ENCODE data around the gene MYL1. TPM values are rescaled to one million over a fixed set of nuclear protein-coding genes. Genes with fewer than 3 reads are reported as not detected.

MYL1 gene
- polyA plus RNA-seq, 1 donor (not counting 4 experiments of a cell fraction or from before 2014, with no cell fraction given) = not detected

GRCh38 chr2:210363261-210363660 is 48.3 kb upstream of the MYL1 start:
- Histone ChIP-seq H3K9ac (ENCODE audit: control insufficient read depth, extremely low read depth, insufficient read depth, low read length) (no peak overlapping the region), H3K27me3 (ENCODE audit: control insufficient read depth, extremely low read depth, insufficient read depth, low read length) (no peaks in the 10 kb centered on the region), H3K4me3 (ENCODE audit: control insufficient read depth in 2 of 3, extremely low read depth in 1 of 3, insufficient read depth in 2 of 3, low read depth in 1 of 3, low read length in 3 of 3) (no peak overlapping the region), H3K9me1 (ENCODE audit: control insufficient read depth, extremely low read depth, insufficient read depth, low read length) (no peaks in the 10 kb centered on the region), H2AFZ (ENCODE audit: control insufficient read depth, low read length) (no peak overlapping the region), H3K36me3 (ENCODE audit: control insufficient read depth in 2 of 2, extremely low read depth in 1 of 2, insufficient read depth in 2 of 2, low read length in 2 of 2) (no peaks in the 10 kb centered on the region), H4K20me1 (ENCODE audit: control insufficient read depth, extremely low read depth, insufficient read depth, low read length) (no peaks in the 10 kb centered on the region), H3K27ac (ENCODE audit: control insufficient read depth, insufficient read depth, low read length) (no peak overlapping the region), H3K79me2 (ENCODE audit: control insufficient read depth, insufficient read depth, low read length) (no peaks in the 10 kb centered on the region), H3K4me2 (ENCODE audit: control insufficient read depth, extremely low read depth, insufficient read depth, low read depth, low read length) (no peak overlapping the region), H3K4me1 (ENCODE audit: control insufficient read depth, extremely low read depth, insufficient read depth, low read length) (no peaks in the 10 kb centered on the region), H3K9me3 (ENCODE audit: control insufficient read depth, low read depth, low read length) (no peaks in the 10 kb centered on the region)
- DNase-seq (ENCODE audit: low read depth, low spot score) (no peak), FAIRE-seq (no peak)
- TF ChIP-seq EZH2 (IDR thresholded peaks at IDR 0.05; ENCODE audit: low read length) (no peak), CTCF (optimal IDR thresholded peaks at IDR 0.05 in 1 of 3, IDR thresholded peaks at IDR 0.05 in 1 of 3, conservative IDR thresholded peaks at IDR 0.05 in 1 of 3; ENCODE audit: extremely low read depth in 1 of 3, insufficient read depth in 2 of 3, low read length in 3 of 3) (peak; percentile 19 to 54 (median 24))
- dilution Hi-C loops (cut with MboI; ENCODE audit: extremely low pct_ligation_motif_present, low sequenced_read_pairs) = no loop called here

GRCh38 chr2:210360412-210360811 is 45.4 kb upstream of the MYL1 start:
- Histone ChIP-seq H3K27ac (ENCODE audit: control insufficient read depth, insufficient read depth, low read length) (no peak overlapping the region), H4K20me1 (ENCODE audit: control insufficient read depth, extremely low read depth, insufficient read depth, low read length) (no peaks in the 10 kb centered on the region), H3K9me3 (ENCODE audit: control insufficient read depth, low read depth, low read length) (no peaks in the 10 kb centered on the region), H3K36me3 (ENCODE audit: control insufficient read depth in 2 of 2, extremely low read depth in 1 of 2, insufficient read depth in 2 of 2, low read length in 2 of 2) (no peaks in the 10 kb centered on the region), H3K4me2 (ENCODE audit: control insufficient read depth, extremely low read depth, insufficient read depth, low read depth, low read length) (no peak overlapping the region), H3K4me1 (ENCODE audit: control insufficient read depth, extremely low read depth, insufficient read depth, low read length) (no peaks in the 10 kb centered on the region), H3K4me3 (ENCODE audit: control insufficient read depth in 2 of 3, extremely low read depth in 1 of 3, insufficient read depth in 2 of 3, low read depth in 1 of 3, low read length in 3 of 3) (no peak overlapping the region), H3K9ac (ENCODE audit: control insufficient read depth, extremely low read depth, insufficient read depth, low read length) (no peak overlapping the region), H3K79me2 (ENCODE audit: control insufficient read depth, insufficient read depth, low read length) (no peaks in the 10 kb centered on the region), H3K9me1 (ENCODE audit: control insufficient read depth, extremely low read depth, insufficient read depth, low read length) (no peaks in the 10 kb centered on the region), H3K27me3 (ENCODE audit: control insufficient read depth, extremely low read depth, insufficient read depth, low read length) (no peaks in the 10 kb centered on the region), H2AFZ (ENCODE audit: control insufficient read depth, low read length) (no peak overlapping the region)
- no peak for DNase-seq (ENCODE audit: low read depth, low spot score)
- dilution Hi-C loops (cut with MboI; ENCODE audit: extremely low pct_ligation_motif_present, low sequenced_read_pairs) = no loop called here
- no peak for FAIRE-seq
- TF ChIP-seq EZH2 (IDR thresholded peaks at IDR 0.05; ENCODE audit: low read length) (no peak), CTCF (optimal IDR thresholded peaks at IDR 0.05 in 1 of 3, IDR thresholded peaks at IDR 0.05 in 1 of 3, conservative IDR thresholded peaks at IDR 0.05 in 1 of 3; ENCODE audit: extremely low read depth in 1 of 3, insufficient read depth in 2 of 3, low read length in 3 of 3) (no peak)

All from keratinocyte (primary cell).